Mesenchymal stem cell (in vitro differentiated cells and primary cell): Measurements from ENCODE around the gene SLC25A51.

Experiments
- DNase-seq: peaks from one replicate; pipeline ENCODE4 v3.0.0-alpha.2; 2013
- H2AFZ ChIP-seq: one replicate; pipeline ENCODE4 v1.6.1; 2013; ENCODE audit warnings: low read depth, mild to moderate bottlenecking, control low read depth, inconsistent platforms, low read length, moderate library complexity
- H2AK5ac ChIP-seq: 2 replicates; pipeline ENCODE4 v1.6.1; 2013; ENCODE audit warnings: low read length, moderate library complexity, mild to moderate bottlenecking, inconsistent platforms; ENCODE audit not compliant: severe bottlenecking
- H2BK120ac ChIP-seq: one replicate; pipeline ENCODE4 v1.6.1; 2013; ENCODE audit warnings: low read depth, mild to moderate bottlenecking, inconsistent platforms, low read length, moderate library complexity
- H2BK12ac ChIP-seq, 2 experiments: one replicate each; pipeline ENCODE4 v1.6.1; 2013; ENCODE audit warnings: inconsistent platforms in 2 of 2, low read length in 2 of 2, mild to moderate bottlenecking in 2 of 2, moderate library complexity in 2 of 2, control low read depth in 1 of 2
- H2BK15ac ChIP-seq: one replicate; pipeline ENCODE4 v1.6.1; 2013; ENCODE audit warnings: mild to moderate bottlenecking, low read depth, inconsistent platforms; ENCODE audit not compliant: poor library complexity, severe bottlenecking
- H2BK5ac ChIP-seq: 2 replicates; pipeline ENCODE4 v1.6.1; 2013; ENCODE audit warnings: low read depth, mild to moderate bottlenecking, low read length, control low read depth, inconsistent platforms; ENCODE audit not compliant: poor library complexity, severe bottlenecking
- H3K14ac ChIP-seq, 2 experiments: one replicate each; pipeline ENCODE4 v1.6.1; 2013; ENCODE audit warnings: inconsistent platforms in 2 of 2, low read length in 2 of 2, control low read depth in 1 of 2, mild to moderate bottlenecking in 1 of 2, moderate library complexity in 1 of 2
- H3K18ac ChIP-seq, 2 experiments: one replicate each; pipeline ENCODE4 v1.6.1; 2013; ENCODE audit warnings: inconsistent platforms in 2 of 2, low read length in 2 of 2, control low read depth in 1 of 2, low read depth in 1 of 2, mild to moderate bottlenecking in 1 of 2
- H3K23ac ChIP-seq, 2 experiments: one replicate each; pipeline ENCODE4 v1.6.1; 2013; ENCODE audit warnings: inconsistent platforms in 2 of 2, low read length in 2 of 2, mild to moderate bottlenecking in 2 of 2, moderate library complexity in 2 of 2, control low read depth in 1 of 2
- H3K27ac ChIP-seq: 2 replicates; pipeline ENCODE4 v1.5.1; 2013; ENCODE audit warnings: mild to moderate bottlenecking, moderate library complexity, low read length, control low read depth, inconsistent platforms; ENCODE audit not compliant: poor library complexity, severe bottlenecking
- H3K27me3 ChIP-seq, 2 experiments: 2 replicates each; pipeline versions ENCODE4 v1.6.1 to v1.7.0; 2013; ENCODE audit warnings: low read length in 2 of 2, mild to moderate bottlenecking in 2 of 2, moderate library complexity in 2 of 2, control low read depth in 1 of 2, inconsistent platforms in 1 of 2; ENCODE audit not compliant: control insufficient read depth in 1 of 2, insufficient read depth in 1 of 2
- H3K36me3 ChIP-seq, 2 experiments: 2 replicates each; pipeline versions ENCODE4 v1.6.1 to v1.7.0; 2013; ENCODE audit warnings: low read length in 2 of 2, control low read depth in 1 of 2, inconsistent platforms in 1 of 2, low read depth in 1 of 2, mild to moderate bottlenecking in 1 of 2; ENCODE audit not compliant: insufficient read depth in 2 of 2, control insufficient read depth in 1 of 2
- H3K4ac ChIP-seq, 2 experiments: one replicate each; pipeline ENCODE4 v1.6.1; 2013; ENCODE audit warnings: inconsistent platforms in 2 of 2, low read length in 2 of 2, mild to moderate bottlenecking in 2 of 2, moderate library complexity in 2 of 2, control low read depth in 1 of 2, low read depth in 1 of 2
- H3K4me1 ChIP-seq: 2 replicates; pipeline ENCODE4 v1.6.1; 2013; ENCODE audit warnings: low read depth, low read length, control low read depth; ENCODE audit not compliant: control insufficient read depth, insufficient read depth
- H3K4me2 ChIP-seq: 2 replicates; pipeline ENCODE4 v1.6.1; 2013; ENCODE audit warnings: low read length, mild to moderate bottlenecking, inconsistent platforms; ENCODE audit not compliant: poor library complexity, severe bottlenecking
- H3K4me3 ChIP-seq, 2 experiments: 2 replicates each; pipeline versions ENCODE4 v1.5.1 to v1.7.0; 2013; ENCODE audit warnings: low read length in 2 of 2, mild to moderate bottlenecking in 2 of 2, control low read depth in 1 of 2, low read depth in 1 of 2; ENCODE audit not compliant: insufficient read depth in 1 of 2
- H3K79me1 ChIP-seq: replicated peaks from 2 replicates; pipeline ENCODE4 v1.6.1; 2013; ENCODE audit warnings: mild to moderate bottlenecking, control low read depth, low read length, inconsistent platforms; ENCODE audit not compliant: poor library complexity, severe bottlenecking
- H3K9ac ChIP-seq: 2 replicates; pipeline ENCODE4 v1.7.0; 2013; ENCODE audit warnings: mild to moderate bottlenecking, low read length, moderate library complexity
- H3K9me3 ChIP-seq: 2 replicates; pipeline ENCODE4 v1.7.0; 2013; ENCODE audit warnings: mild to moderate bottlenecking, low read length; ENCODE audit not compliant: control insufficient read depth
- H4K8ac ChIP-seq: one replicate; pipeline ENCODE4 v1.6.1; 2013; ENCODE audit warnings: inconsistent platforms, mild to moderate bottlenecking, low read length, moderate library complexity
- H4K91ac ChIP-seq: one replicate; pipeline ENCODE4 v1.6.1; 2013; ENCODE audit warnings: mild to moderate bottlenecking, low read length, inconsistent platforms
- WGBS: methylation state at CpG from one replicate; pipeline ENCODE4 v1.1.7; 2013; ENCODE audit warnings: mixed read lengths; 5-methylcytosine and 5-hydroxymethylcytosine counted together

SLC25A51 gene

GRCh38 chr9:37927601-37928551 lies 23.9 kb upstream of the SLC25A51 start:
- no peaks in the 10 kb centered on the region for H3K27me3 ChIP-seq
- H2BK15ac ChIP-seq: no peak overlapping the region
- no peak overlapping the region for H2BK5ac ChIP-seq
- peak overlapping the region; percentile 58 for H4K8ac ChIP-seq
- H2AK5ac ChIP-seq: peak overlapping the region; percentile 17
- H3K9ac ChIP-seq: no peak overlapping the region
- H3K27ac ChIP-seq: no peak overlapping the region
- peak overlapping the region in 1 of 2 experiments; percentile 42 for H3K4ac ChIP-seq
- 94% methylated on average over 11 of the region's 13 CpGs for WGBS
- H4K91ac ChIP-seq: peak overlapping the region; percentile 71
- H3K4me3 ChIP-seq: no peak overlapping the region
- H2BK120ac ChIP-seq: peak overlapping the region; percentile 27
- H3K14ac ChIP-seq: peak overlapping the region in 1 of 2 experiments; percentile 19
- peak overlapping the region in 1 of 2 experiments; percentile 3 for H3K23ac ChIP-seq
- peaks cover 45% of the 10 kb centered on the region for H3K4me1 ChIP-seq
- no peak for DNase-seq
- H3K9me3 ChIP-seq: no peaks in the 10 kb centered on the region
- H3K36me3 ChIP-seq: peaks cover 18 to 59% of the 10 kb centered on the region in 2 experiments
- peaks cover 26% of the 10 kb centered on the region for H3K79me1 ChIP-seq
- peak overlapping the region; percentile 24 to 49 for H2BK12ac ChIP-seq
- H3K4me2 ChIP-seq: no peak overlapping the region
- peak overlapping the region in 1 of 2 experiments; percentile 69 for H3K18ac ChIP-seq
- H2AFZ ChIP-seq: no peak overlapping the region

- Histone ChIP-seq H3K4me2 (no peak overlapping the region), H3K4me1 (peaks cover 52% of the 10 kb centered on the region), H2BK12ac (peak overlapping the region in 1 of 2 experiments; percentile 79), H3K9me3 (no peaks in the 10 kb centered on the region), H3K4ac (peak overlapping the region; percentile 10 to 61), H3K36me3 (peaks cover 18 to 66% of the 10 kb centered on the region in 2 experiments), H4K8ac (no peak overlapping the region), H2BK120ac (no peak overlapping the region), H2AFZ (no peak overlapping the region), H4K91ac (no peak overlapping the region), H2AK5ac (no peak overlapping the region), H3K14ac (peak overlapping the region in 1 of 2 experiments; percentile 72), H3K4me3 (no peak overlapping the region), H3K18ac (peak overlapping the region in 1 of 2 experiments; percentile 62), H2BK5ac (no peak overlapping the region), H3K27ac (no peak overlapping the region), H3K9ac (no peak overlapping the region), H3K23ac (no peak overlapping the region), H3K79me1 (peaks cover 31% of the 10 kb centered on the region), H2BK15ac (no peak overlapping the region), H3K27me3 (no peaks in the 10 kb centered on the region)
- no peak for DNase-seq
- WGBS: 61% methylated on average over 9 of the region's 9 CpGs
Observed at GRCh38 chr9:37927132-37927531, 23.2 kb upstream of the SLC25A51 start.

GRCh38 chr9:37926737-37927118 lies 22.8 kb upstream of the SLC25A51 start:
- H2BK12ac ChIP-seq: peak overlapping the region; percentile 12 to 79
- H3K27me3 ChIP-seq: no peaks in the 10 kb centered on the region
- H3K4me2 ChIP-seq: no peak overlapping the region
- H3K36me3 ChIP-seq: peaks cover 19 to 70% of the 10 kb centered on the region in 2 experiments
- H3K4me3 ChIP-seq: no peak overlapping the region
- H2AK5ac ChIP-seq: no peak overlapping the region
- DNase-seq: peak; percentile 48
- H3K27ac ChIP-seq: no peak overlapping the region
- no peaks in the 10 kb centered on the region for H3K9me3 ChIP-seq
- peak overlapping the region; percentile 10 to 61 for H3K4ac ChIP-seq
- H3K14ac ChIP-seq: peak overlapping the region in 1 of 2 experiments; percentile 72
- no peak overlapping the region for H2BK5ac ChIP-seq
- peaks cover 35% of the 10 kb centered on the region for H3K79me1 ChIP-seq
- H2BK120ac ChIP-seq: no peak overlapping the region
- WGBS: 83% methylated on average over 1 of the region's 1 CpG
- H3K23ac ChIP-seq: no peak overlapping the region
- H2BK15ac ChIP-seq: no peak overlapping the region
- H2AFZ ChIP-seq: no peak overlapping the region
- no peak overlapping the region for H3K9ac ChIP-seq
- H3K18ac ChIP-seq: peak overlapping the region; percentile 62 to 75
- H4K8ac ChIP-seq: no peak overlapping the region
- H3K4me1 ChIP-seq: peaks cover 56% of the 10 kb centered on the region
- no peak overlapping the region for H4K91ac ChIP-seq
